Epithelial cell of esophagus (primary cell): Measurements from ENCODE around the gene DPYD.

Experiments
- DNase-seq: peaks from one replicate; pipeline ENCODE4 v3.0.0; 2010; ENCODE audit warnings: low read depth
- H3K4me3 ChIP-seq: 2 replicates; pipeline ENCODE4 v1.5.1; 2011; ENCODE audit warnings: mild to moderate bottlenecking, low read length, control low read depth
- TF ChIP-seq, protein P1 (sequence below): IDR thresholded peaks from 2 replicates; pipeline ENCODE4 v1.5.1; 2011; ENCODE audit warnings: low read depth, mild to moderate bottlenecking, low read length, control low read depth, inconsistent platforms; ENCODE audit not compliant: insufficient read depth; ENCODE audit errors: missing control alignments

The DPYD gene

DNA sequence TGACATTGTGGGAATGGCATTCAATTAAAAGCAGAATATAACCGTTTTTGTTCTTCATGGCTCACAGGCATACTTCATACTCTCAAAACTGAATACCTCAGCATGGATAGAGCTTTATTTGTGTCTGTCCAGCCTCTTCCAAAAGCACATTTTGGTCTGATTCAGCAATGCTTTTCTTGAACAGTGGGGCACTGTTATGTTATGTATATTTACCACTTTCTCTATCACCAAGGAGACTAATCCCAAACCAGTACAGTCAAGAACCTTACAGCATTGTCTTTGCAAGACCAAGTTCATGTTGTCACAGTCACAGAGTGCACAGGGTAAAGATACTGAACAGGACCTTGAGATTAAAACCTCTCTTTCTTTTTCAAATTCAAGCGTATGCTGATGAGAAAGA, 616.5 kb downstream of the DPYD start:
- TF ChIP-seq, protein P1, sequence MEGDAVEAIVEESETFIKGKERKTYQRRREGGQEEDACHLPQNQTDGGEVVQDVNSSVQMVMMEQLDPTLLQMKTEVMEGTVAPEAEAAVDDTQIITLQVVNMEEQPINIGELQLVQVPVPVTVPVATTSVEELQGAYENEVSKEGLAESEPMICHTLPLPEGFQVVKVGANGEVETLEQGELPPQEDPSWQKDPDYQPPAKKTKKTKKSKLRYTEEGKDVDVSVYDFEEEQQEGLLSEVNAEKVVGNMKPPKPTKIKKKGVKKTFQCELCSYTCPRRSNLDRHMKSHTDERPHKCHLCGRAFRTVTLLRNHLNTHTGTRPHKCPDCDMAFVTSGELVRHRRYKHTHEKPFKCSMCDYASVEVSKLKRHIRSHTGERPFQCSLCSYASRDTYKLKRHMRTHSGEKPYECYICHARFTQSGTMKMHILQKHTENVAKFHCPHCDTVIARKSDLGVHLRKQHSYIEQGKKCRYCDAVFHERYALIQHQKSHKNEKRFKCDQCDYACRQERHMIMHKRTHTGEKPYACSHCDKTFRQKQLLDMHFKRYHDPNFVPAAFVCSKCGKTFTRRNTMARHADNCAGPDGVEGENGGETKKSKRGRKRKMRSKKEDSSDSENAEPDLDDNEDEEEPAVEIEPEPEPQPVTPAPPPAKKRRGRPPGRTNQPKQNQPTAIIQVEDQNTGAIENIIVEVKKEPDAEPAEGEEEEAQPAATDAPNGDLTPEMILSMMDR: no peak
- no peak overlapping the region for H3K4me3 ChIP-seq

GRCh38 chr1:97298966-97299365, 621.9 kb downstream of the DPYD start:
- TF ChIP-seq, protein P1: no peak
- H3K4me3 ChIP-seq: no peak overlapping the region
- DNase-seq: no peak

More for the DNA sequence above, 616.5 kb downstream of the DPYD start:
- no peak for DNase-seq

GRCh38 chr1:97297611-97298010, 623.2 kb downstream of the DPYD start:
- no peak for DNase-seq
- TF ChIP-seq, protein P1: no peak
- no peak overlapping the region for H3K4me3 ChIP-seq

GRCh38 chr1:97281962-97282361, 638.9 kb downstream of the DPYD start:
- no peak for DNase-seq
- TF ChIP-seq, protein P1: no peak
- H3K4me3 ChIP-seq: no peak overlapping the region

GRCh38 chr1:97277891-97278654, 642.8 kb downstream of the DPYD start:
- DNase-seq: peak; percentile 92
- no peak overlapping the region for H3K4me3 ChIP-seq
- TF ChIP-seq, protein P1: no peak

GRCh38 chr1:97271916-97272788, 648.7 kb downstream of the DPYD start:
- peak; percentile 18 for DNase-seq
- TF ChIP-seq, protein P1: no peak

More at GRCh38 chr1:97271916-97272788, 648.7 kb downstream of the DPYD start:
- no peak overlapping the region for H3K4me3 ChIP-seq
